HCT116 (cell line): Measurements from ENCODE around the gene CDHR4. TPM values are rescaled to one million over a fixed set of nuclear protein-coding genes. Genes with fewer than 3 reads are reported as not detected.

Source experiments
- ATAC-seq: fragments of 200-7000 bp; cut with Tn5 transposase; 2 replicates; pipeline ENCODE4 v1.9.1; 2020; ENCODE audit warnings: mild to moderate bottlenecking, moderate library complexity
- BruUV-seq: library from RNA; stranded (reverse); fragments of 400-500 nt; replicated peaks from 2 replicates; lab custom pipeline; 2021; lab: Mats Ljungman, UMichigan
- CTCF ChIA-PET: fragments of 300-600 bp; sonication (Branson Sonifier 250); formaldehyde crosslinking; loops from one replicate; lab custom pipeline; 2021; ENCODE audit warnings: antibody characterized with exemption; lab: Charles Lee
- POLR2A ChIA-PET: fragments of 300-600, 350-600 bp; sonication (Branson Sonifier 250); formaldehyde crosslinking; loops from one replicate; lab custom pipeline; 2021; ENCODE audit warnings: antibody characterized with exemption; lab: Charles Lee
- RAD21 ChIA-PET, 2 experiments: fragments of 300-600 bp; sonication (Branson Sonifier 250); formaldehyde crosslinking; loops; one replicate each; lab custom pipeline; 2023; ENCODE audit warnings: low total read pairs in 2 of 2; ENCODE audit not compliant: uncharacterized antibody in 2 of 2, unreplicated experiment in 2 of 2, low non-redundant PET in 1 of 2; lab: Charles Lee
- DNase-seq: peaks from one replicate; pipeline ENCODE4 v3.0.0-alpha.2; 2010; ENCODE audit warnings: low read depth, low spot score
- H2AFZ ChIP-seq: fragments of 200-600 bp; shearing (Covaris generic), sonication (generic); 2 replicates; pipeline ENCODE4 v1.6.1; 2017; ENCODE audit warnings: low read depth, mixed run types, mixed read lengths, antibody characterized with exemption, low read length; ENCODE audit not compliant: poor library complexity, severe bottlenecking
- H3K27ac ChIP-seq: 2 replicates; pipeline ENCODE4 v1.5.1; 2012; ENCODE audit warnings: low read depth, low read length
- H3K27me3 ChIP-seq: fragments of 200-600 bp; sonication (generic); 2 replicates; pipeline ENCODE4 v1.6.1; 2016; ENCODE audit warnings: mixed run types, low read length, mixed read lengths; ENCODE audit not compliant: insufficient read depth
- H3K36me3 ChIP-seq, 2 experiments: fragments of 200-500 bp in 1 of 2; fragments of 200-600 bp in 1 of 2; sonication (Bioruptor generic) in 1 of 2; sonication (generic) in 1 of 2; 2 replicates each; pipeline versions ENCODE4 v1.5.1 to v1.6.1; 2014 to 2016; ENCODE audit warnings: low read length in 2 of 2, inconsistent platforms in 1 of 2, mixed read lengths in 1 of 2, mixed run types in 1 of 2; ENCODE audit not compliant: insufficient read depth in 2 of 2, control insufficient read depth in 1 of 2
- H3K4me1 ChIP-seq, 2 experiments: fragments of 200-600 bp in 1 of 2; sonication (generic) in 1 of 2; 2 replicates each; pipeline versions ENCODE4 v1.5.1 to v1.6.1; 2012 to 2017; ENCODE audit warnings: low read length in 2 of 2, inconsistent platforms in 1 of 2, mild to moderate bottlenecking in 1 of 2, mixed read lengths in 1 of 2, mixed run types in 1 of 2, moderate library complexity in 1 of 2; ENCODE audit not compliant: insufficient read depth in 2 of 2, control insufficient read depth in 1 of 2
- H3K4me2 ChIP-seq: fragments of 200-600 bp; sonication (generic); 2 replicates; pipeline ENCODE4 v1.6.1; 2017; ENCODE audit warnings: mixed run types, low read length, mixed read lengths
- H3K4me3 ChIP-seq, 2 experiments: fragments of 200-600 bp in 1 of 2; sonication (generic) in 1 of 2; replicated peaks in 1 of 2; 2 replicates each; pipeline ENCODE4 v1.5.1; 2011 to 2016; ENCODE audit warnings: low read length in 2 of 2, control low read depth in 1 of 2, low read depth in 1 of 2, mild to moderate bottlenecking in 1 of 2, mixed read lengths in 1 of 2, mixed run types in 1 of 2
- H3K79me2 ChIP-seq: fragments of 200-600 bp; sonication (generic); 2 replicates; pipeline ENCODE4 v1.6.1; 2017; ENCODE audit warnings: mild to moderate bottlenecking, mixed run types, low read length, moderate library complexity, mixed read lengths; ENCODE audit not compliant: insufficient read depth
- H3K9ac ChIP-seq: fragments of 200-600 bp; sonication (generic); 2 replicates; pipeline ENCODE4 v1.6.1; 2016; ENCODE audit warnings: low read length, mixed read lengths
- H3K9me2 ChIP-seq: fragments of 200-600 bp; sonication (generic), shearing (Covaris generic); 2 replicates; pipeline ENCODE4 v1.6.1; 2017; ENCODE audit warnings: mixed run types, mild to moderate bottlenecking, moderate library complexity; ENCODE audit not compliant: insufficient read depth
- H3K9me3 ChIP-seq, 2 experiments: fragments of 200-500 bp in 1 of 2; fragments of 200-600 bp in 1 of 2; sonication (Bioruptor generic) in 1 of 2; sonication (generic) in 1 of 2; 2 replicates each; pipeline ENCODE4 v1.6.1; 2014 to 2017; ENCODE audit warnings: low read length in 2 of 2, mixed read lengths in 2 of 2, inconsistent platforms in 1 of 2, low read depth in 1 of 2, mild to moderate bottlenecking in 1 of 2, mixed run types in 1 of 2, moderate library complexity in 1 of 2; ENCODE audit not compliant: control insufficient read depth in 1 of 2, insufficient read depth in 1 of 2
- H4K20me1 ChIP-seq: fragments of 200-600 bp; sonication (generic), shearing (Covaris generic); 2 replicates; pipeline ENCODE4 v1.6.1; 2017; ENCODE audit warnings: mixed run types, mild to moderate bottlenecking, moderate library complexity; ENCODE audit not compliant: insufficient read depth
- CEBPB ChIP-seq: IDR thresholded peaks from 2 replicates; pipeline ENCODE4 v1.6.1; 2012; ENCODE audit warnings: low read depth
- FOSL1 ChIP-seq: IDR thresholded peaks from 2 replicates; pipeline ENCODE4 v1.6.1; 2012; ENCODE audit warnings: low read depth
- POLR2A ChIP-seq: IDR thresholded peaks from 2 replicates; pipeline ENCODE4 v1.7.0; 2011; ENCODE audit warnings: borderline replicate concordance; ENCODE audit not compliant: insufficient read depth, insufficient read length; ENCODE audit errors: extremely low read depth
- RAD21 ChIP-seq: IDR thresholded peaks from 2 replicates; pipeline ENCODE4 v1.6.1; 2012; ENCODE audit warnings: low read depth, mild to moderate bottlenecking
- SIN3A ChIP-seq: IDR thresholded peaks from 2 replicates; pipeline ENCODE4 v1.6.1; 2012; ENCODE audit warnings: low read depth
- SP1 ChIP-seq: IDR thresholded peaks from 2 replicates; pipeline ENCODE4 v1.6.1; 2012; ENCODE audit warnings: low read depth
- intact Hi-C: fragments of 100-400 bp; cut with micrococcal nuclease; formaldehyde crosslinking; loops from 2 replicates; pipeline ENCODE4 v1.10.0; 2022
- total RNA-seq: library from RNA; stranded (reverse); gene quantifications from one replicate; pipeline ENCODE4 v1.2.1, GENCODE V29; 2021; ENCODE audit not compliant: unreplicated experiment
- TF ChIP-seq, protein P1 (sequence below): IDR thresholded peaks from 2 replicates; pipeline ENCODE4 v1.6.1; 2011; ENCODE audit warnings: mild to moderate bottlenecking, low read length, moderate library complexity; ENCODE audit not compliant: insufficient replicate concordance; ENCODE audit errors: extremely low read depth
- TF ChIP-seq, protein P2 (sequence below): IDR thresholded peaks from 2 replicates; pipeline ENCODE4 v1.6.1; 2012

The CDHR4 gene
- total RNA-seq, 1 experiment from 2014 or later, result not detected

DNA sequence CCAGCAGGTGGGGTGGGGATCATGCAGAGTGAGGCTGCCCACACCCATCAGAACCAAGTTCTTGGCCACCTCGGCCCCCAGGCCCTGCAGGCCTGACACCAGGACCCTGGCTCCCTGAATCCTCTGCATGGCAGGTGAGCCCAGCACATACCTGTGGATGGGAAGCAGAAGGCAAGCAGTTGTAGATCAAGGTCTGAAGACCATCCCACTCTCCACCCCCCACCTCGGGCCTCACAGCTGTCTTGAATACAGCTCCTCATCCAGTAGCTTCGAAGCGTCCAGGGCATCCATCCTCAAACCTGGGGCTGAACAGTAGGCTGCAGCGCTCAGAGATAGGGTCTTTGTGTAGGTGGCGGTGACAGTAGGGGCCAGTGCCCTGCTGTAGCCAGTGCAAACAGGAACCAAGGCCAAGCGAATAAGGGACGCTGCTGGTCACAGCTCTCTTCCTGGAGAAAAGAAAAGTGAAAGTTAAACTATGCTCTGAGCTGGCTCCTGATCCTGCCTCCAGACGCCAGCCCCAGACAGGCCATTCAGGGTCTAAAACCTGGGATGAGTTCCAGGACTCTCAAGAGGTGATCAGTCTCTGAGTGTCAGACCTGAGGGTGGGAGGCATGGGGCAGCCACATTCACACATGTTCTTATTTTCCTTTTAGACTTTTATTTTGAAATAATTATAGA lies 14.0 kb upstream of the CDHR4 start, which contains the start of gene UBA7:
Gene UBA7 (minus strand): TSS at position 457 of the 678 bp plus-strand sequence. CDS start 166 bp downstream, at position 291.
- DNase-seq, result no peak
- no peak within 1 kb of the TSS for H3K27ac ChIP-seq
- TF ChIP-seq FOSL1 (no peak), RAD21 (no peak), POLR2A (no peak), CEBPB (no peak), SP1 (no peak), SIN3A (no peak)
- TF ChIP-seq, protein P1, sequence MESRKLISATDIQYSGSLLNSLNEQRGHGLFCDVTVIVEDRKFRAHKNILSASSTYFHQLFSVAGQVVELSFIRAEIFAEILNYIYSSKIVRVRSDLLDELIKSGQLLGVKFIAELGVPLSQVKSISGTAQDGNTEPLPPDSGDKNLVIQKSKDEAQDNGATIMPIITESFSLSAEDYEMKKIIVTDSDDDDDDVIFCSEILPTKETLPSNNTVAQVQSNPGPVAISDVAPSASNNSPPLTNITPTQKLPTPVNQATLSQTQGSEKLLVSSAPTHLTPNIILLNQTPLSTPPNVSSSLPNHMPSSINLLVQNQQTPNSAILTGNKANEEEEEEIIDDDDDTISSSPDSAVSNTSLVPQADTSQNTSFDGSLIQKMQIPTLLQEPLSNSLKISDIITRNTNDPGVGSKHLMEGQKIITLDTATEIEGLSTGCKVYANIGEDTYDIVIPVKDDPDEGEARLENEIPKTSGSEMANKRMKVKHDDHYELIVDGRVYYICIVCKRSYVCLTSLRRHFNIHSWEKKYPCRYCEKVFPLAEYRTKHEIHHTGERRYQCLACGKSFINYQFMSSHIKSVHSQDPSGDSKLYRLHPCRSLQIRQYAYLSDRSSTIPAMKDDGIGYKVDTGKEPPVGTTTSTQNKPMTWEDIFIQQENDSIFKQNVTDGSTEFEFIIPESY, result no peak
- TF ChIP-seq, protein P2, sequence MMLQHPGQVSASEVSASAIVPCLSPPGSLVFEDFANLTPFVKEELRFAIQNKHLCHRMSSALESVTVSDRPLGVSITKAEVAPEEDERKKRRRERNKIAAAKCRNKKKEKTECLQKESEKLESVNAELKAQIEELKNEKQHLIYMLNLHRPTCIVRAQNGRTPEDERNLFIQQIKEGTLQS, result no peak
- H3K4me2 ChIP-seq, result no peak within 1 kb of the TSS
- H3K79me2 ChIP-seq, result no peaks in the 10 kb centered on the region
- no peak within 1 kb of the TSS for H3K9ac ChIP-seq
- no peak within 1 kb of the TSS for H2AFZ ChIP-seq
- intact Hi-C loops, result no loop called here
- H3K27me3 ChIP-seq, result no peaks in the 10 kb centered on the region
- no peaks in the 10 kb centered on the region for H3K36me3 ChIP-seq
- POLR2A ChIA-PET, result no interaction called here
- no peaks in the 10 kb centered on the region for H3K9me3 ChIP-seq
- ATAC-seq, result no peak
- CTCF ChIA-PET, result interaction anchor here (1.2 kb wide), 1 partner anchor 110 kb away, joined by 3 read pairs; no protein-coding TSS in a partner anchor
- RAD21 ChIA-PET, result no interaction called here
- no TSS peak for BruUV-seq
- H3K4me1 ChIP-seq, result no peaks in the 10 kb centered on the region
- no peak within 1 kb of the TSS for H3K4me3 ChIP-seq
- no peaks in the 10 kb centered on the region for H3K9me2 ChIP-seq
- H4K20me1 ChIP-seq, result no peaks in the 10 kb centered on the region
